HAP-1 (cell line): Measurements from ENCODE around the gene TCF3.
"Not testable (repeated sequence)": the region's sequence is repeated elsewhere in the genome, so short reads cannot be mapped to it uniquely, and the experiment has no call there.

Experiments
- DNase-seq, 2 experiments: peaks; one replicate each; pipeline ENCODE4 v3.0.0-alpha.2; 2016 to 2020; ENCODE audit warnings: low spot score in 2 of 2
- H3K27me3 ChIP-seq: fragments of 250-450 bp; sonication (Bioruptor Pico); 2 replicates; pipeline ENCODE4 v1.5.1; 2020; ENCODE audit warnings: low read depth, mild to moderate bottlenecking, moderate library complexity
- H3K36me3 ChIP-seq: fragments of 250-450 bp; sonication (Bioruptor Pico); replicated peaks from 2 replicates; pipeline ENCODE4 v1.5.1; 2020; ENCODE audit warnings: mild to moderate bottlenecking
- H3K4me1 ChIP-seq: fragments of 250-450 bp; sonication (Bioruptor Pico); 2 replicates; pipeline ENCODE4 v1.5.1; 2020; ENCODE audit warnings: mild to moderate bottlenecking
- H3K4me3 ChIP-seq: fragments of 250-450 bp; sonication (Bioruptor Pico); 2 replicates; pipeline ENCODE4 v1.5.1; 2020; ENCODE audit warnings: mild to moderate bottlenecking, moderate library complexity
- H3K9me3 ChIP-seq: fragments of 250-450 bp; sonication (Bioruptor Pico); 2 replicates; pipeline ENCODE4 v1.5.1; 2020; ENCODE audit warnings: mild to moderate bottlenecking, moderate library complexity
- in situ Hi-C: fragments of 300-500 bp; cut with MboI; formaldehyde crosslinking; loops from 3 replicates; pipeline ENCODE4 v1.14.3; 2020; ENCODE audit warnings: low sequenced_read_pairs, inconsistent platforms, mixed read lengths

Gene TCF3

GRCh38 chr19:1652471-1653299 is at the start of gene TCF3:
Gene TCF3 (minus strand): TSS chr19:1652615. CDS start chr19:1650248, 2,367 bp downstream.
- in situ Hi-C loops = no loop called here
- Histone ChIP-seq H3K36me3 (peaks cover 26% of the 10 kb centered on the region), H3K9me3 (no peaks in the 10 kb centered on the region), H3K4me3 (peak within 1 kb of the TSS; percentile 83), H3K4me1 (no peaks in the 10 kb centered on the region), H3K27me3 (no peaks in the 10 kb centered on the region)
- DNase-seq = peak; percentile 96 to 98

DNA sequence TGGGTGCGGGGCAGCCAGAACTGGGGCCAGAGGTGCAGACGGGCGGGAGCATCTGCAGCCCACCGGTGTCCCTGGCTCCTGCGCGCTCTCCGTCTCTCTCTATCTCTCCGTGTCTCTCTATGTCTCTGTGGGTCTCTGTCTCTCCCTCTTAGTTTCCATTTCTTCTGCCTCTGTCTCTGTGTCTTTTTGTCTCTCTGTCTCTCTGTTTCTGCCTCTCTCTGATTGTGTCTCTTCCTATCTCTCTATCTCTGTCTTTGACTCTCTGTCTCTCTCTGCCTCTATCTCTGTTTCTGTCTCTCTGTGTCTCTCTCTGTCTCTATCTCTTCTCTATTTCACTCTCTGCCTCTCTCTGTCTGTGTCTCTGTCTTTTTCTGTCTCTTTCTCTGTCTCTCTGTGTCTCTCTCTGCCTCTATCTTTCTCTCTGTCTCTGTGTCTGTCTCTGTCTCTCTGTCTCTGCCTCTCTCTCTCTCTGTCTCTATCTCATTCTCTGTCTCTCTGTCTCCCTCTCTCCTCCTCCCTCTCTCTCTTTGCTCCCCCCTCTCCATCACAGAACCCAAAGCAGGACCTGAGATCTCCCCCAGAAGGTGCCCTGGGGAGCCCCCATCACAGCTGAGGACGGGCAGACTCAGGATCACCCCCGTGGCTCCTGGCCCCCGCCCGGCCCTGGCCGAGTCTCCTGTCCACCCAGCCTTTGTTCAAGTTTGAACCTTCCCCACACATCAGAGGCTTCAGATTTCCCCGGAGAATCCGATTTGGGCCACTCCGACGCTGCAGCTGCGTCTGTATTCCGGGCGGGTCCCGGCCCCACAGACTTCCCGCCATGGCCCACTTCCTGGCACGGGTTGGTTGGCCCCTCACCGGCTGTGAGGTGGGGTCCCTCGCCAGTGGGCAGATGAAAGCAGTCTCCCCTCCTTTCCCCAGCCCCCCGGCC is 48.6 kb upstream of the TCF3 start:
- Histone ChIP-seq H3K4me1 (no peaks in the 10 kb centered on the region), H3K9me3 (no peaks in the 10 kb centered on the region), H3K4me3 (no peak overlapping the region), H3K36me3 (no peaks in the 10 kb centered on the region), H3K27me3 (peaks cover 23% of the 10 kb centered on the region)
- DNase-seq = no peak
- in situ Hi-C loops = no loop called here

DNA sequence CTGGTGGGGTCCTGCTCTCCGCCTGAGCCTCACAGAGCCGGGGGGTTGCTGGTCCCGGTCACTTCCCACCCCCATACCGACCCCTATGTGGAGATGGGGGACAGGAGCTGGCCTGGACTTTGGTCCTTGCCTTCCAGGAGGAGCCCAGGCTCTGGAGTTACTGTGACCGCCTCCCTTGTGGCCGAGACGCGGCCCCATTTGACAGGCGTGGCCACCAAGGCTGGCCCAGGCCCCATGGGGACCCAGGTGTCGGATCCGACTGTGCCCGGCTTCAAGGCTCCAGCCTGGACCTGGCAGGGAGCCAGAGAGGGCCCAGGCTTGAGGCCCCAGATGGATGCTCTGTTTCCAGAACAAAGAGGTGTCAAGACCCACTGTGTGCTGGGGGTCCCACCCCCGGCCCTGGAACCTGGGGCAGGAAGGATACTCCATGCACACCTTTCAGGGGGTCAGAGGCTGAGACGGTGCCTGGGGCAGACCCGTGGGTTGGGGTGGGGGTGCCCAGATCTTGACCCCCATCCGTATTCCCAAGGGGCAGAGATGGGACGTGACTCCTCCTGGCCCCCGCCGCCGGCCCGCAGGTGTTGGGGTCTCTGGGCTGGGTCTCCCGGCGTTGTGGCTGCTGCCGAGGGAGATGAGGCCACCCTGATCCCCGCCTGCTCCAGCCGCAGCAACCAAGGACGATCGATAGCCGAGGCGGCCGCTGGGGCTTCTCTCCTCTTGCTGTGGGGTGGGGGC is 47.8 kb upstream of the TCF3 start:
- no peaks in the 10 kb centered on the region for H3K4me1 ChIP-seq
- in situ Hi-C loops = no loop called here
- no peak overlapping the region for H3K4me3 ChIP-seq
- peaks cover 4% of the 10 kb centered on the region for H3K9me3 ChIP-seq
- DNase-seq = no peak
- peaks cover 23% of the 10 kb centered on the region for H3K27me3 ChIP-seq
- no peaks in the 10 kb centered on the region for H3K36me3 ChIP-seq

DNA sequence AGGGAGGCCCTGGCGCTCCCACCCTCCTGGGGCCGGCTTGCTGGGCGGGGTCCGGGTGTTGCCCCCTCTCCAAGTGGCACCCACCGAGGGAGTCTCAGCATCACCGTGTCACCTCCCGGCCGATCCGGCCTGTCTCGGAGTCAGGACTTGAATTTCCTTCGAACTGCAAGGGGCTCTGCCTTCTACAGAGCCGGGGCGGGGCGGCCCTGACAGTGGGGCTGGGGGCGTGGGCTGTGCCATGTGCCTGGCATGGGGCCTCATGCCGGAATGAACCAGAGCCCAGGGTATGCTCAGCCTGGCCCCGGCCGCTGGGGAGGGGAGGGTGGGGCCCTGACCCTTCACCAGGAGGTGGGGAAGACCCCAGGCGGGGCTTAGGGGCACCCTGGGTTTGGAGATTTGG is 47.0 kb upstream of the TCF3 start:
- no peak overlapping the region for H3K4me3 ChIP-seq
- DNase-seq = no peak
- peaks cover 23% of the 10 kb centered on the region for H3K27me3 ChIP-seq
- H3K4me1 ChIP-seq = no peaks in the 10 kb centered on the region
- H3K9me3 ChIP-seq = peaks cover 7% of the 10 kb centered on the region
- no peaks in the 10 kb centered on the region for H3K36me3 ChIP-seq
- in situ Hi-C loops = no loop called here

DNA sequence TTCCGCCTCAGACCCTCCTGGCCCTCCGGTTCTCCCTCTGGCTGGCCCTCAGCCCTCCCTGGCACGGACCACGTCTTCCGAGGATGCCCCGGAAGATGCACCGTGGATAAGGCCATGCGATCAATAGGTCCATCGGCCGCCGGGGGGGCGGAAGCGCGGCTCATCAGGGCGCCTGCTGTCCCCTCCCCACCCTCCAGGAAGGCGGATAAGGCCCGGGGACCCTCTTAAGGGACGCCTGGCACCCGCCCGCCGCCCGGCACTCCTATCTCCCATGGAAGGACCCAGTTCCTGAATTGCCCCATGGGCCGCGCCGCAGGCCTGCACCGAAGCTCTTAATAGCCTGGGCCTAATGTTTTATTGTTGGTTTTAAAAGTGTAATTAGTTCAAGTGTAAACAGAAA is 46.2 kb upstream of the TCF3 start:
- no peaks in the 10 kb centered on the region for H3K36me3 ChIP-seq
- in situ Hi-C loops = no loop called here
- H3K9me3 ChIP-seq = peaks cover 9% of the 10 kb centered on the region
- H3K27me3 ChIP-seq = peaks cover 23% of the 10 kb centered on the region
- no peak overlapping the region for H3K4me3 ChIP-seq
- DNase-seq = no peak
- H3K4me1 ChIP-seq = no peaks in the 10 kb centered on the region

- H3K4me3 ChIP-seq, DNase-seq, H3K9me3 ChIP-seq, H3K36me3 ChIP-seq, H3K4me1 ChIP-seq, in situ Hi-C loops: not testable (repeated sequence)
- H3K27me3 ChIP-seq = peaks cover 37% of the 10 kb centered on the region
Observed at GRCh38 chr19:1695481-1695880, 43.1 kb upstream of the TCF3 start.

GRCh38 chr19:1691589-1692290 is 39.3 kb upstream of the TCF3 start:
- Histone ChIP-seq H3K4me3 (no peak overlapping the region), H3K9me3 (peaks cover 9% of the 10 kb centered on the region), H3K36me3 (no peaks in the 10 kb centered on the region), H3K4me1 (peaks cover 4% of the 10 kb centered on the region), H3K27me3 (peaks cover 34% of the 10 kb centered on the region)
- no peak for DNase-seq
- in situ Hi-C loops = no loop called here

DNA sequence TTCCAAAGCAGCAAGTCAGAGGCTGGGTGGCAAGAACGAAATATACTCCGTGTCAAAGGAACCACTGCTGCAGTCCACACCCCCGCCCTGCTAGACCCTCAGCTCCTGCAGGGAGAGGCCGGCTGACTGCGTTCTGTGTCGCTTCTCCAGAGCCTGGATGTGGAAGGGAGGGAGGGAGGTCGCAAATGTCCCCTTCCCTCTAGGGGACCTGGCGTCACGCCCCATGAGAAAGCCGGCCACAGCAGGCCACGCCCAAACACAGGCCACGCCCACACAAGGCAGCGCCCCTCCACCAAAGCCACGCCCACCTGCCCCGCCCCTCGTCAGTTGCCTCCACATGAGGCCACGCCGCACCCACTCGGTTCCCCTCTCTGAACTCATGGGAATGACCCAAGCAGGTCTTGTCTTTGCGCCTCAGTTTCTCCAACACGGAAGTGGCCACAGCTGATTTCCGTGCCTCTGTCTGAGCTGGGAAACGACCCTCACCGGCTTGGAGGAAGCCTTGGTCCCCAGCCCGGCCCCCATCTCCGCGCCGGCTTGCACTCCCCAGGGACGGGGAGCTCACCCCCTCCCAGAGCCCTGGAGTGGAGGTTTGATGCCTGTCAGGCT is 38.4 kb upstream of the TCF3 start:
- DNase-seq = peak; percentile 29 to 89
- H3K27me3 ChIP-seq = peaks cover 34% of the 10 kb centered on the region

GRCh38 chr19:1685785-1686184 is 33.4 kb upstream of the TCF3 start:
- H3K9me3 ChIP-seq, H3K36me3 ChIP-seq, in situ Hi-C loops, H3K4me3 ChIP-seq, DNase-seq, H3K4me1 ChIP-seq: not testable (repeated sequence)
- H3K27me3 ChIP-seq = peaks cover 21% of the 10 kb centered on the region

More for the DNA sequence above, 38.4 kb upstream of the TCF3 start:
- H3K4me3 ChIP-seq = peak overlapping the region; percentile 2; the same call in 1 of the 2 replicates
- H3K9me3 ChIP-seq = peaks cover 9% of the 10 kb centered on the region
- no peaks in the 10 kb centered on the region for H3K36me3 ChIP-seq
- H3K4me1 ChIP-seq = peaks cover 4% of the 10 kb centered on the region
- in situ Hi-C loops = no loop called here

DNA sequence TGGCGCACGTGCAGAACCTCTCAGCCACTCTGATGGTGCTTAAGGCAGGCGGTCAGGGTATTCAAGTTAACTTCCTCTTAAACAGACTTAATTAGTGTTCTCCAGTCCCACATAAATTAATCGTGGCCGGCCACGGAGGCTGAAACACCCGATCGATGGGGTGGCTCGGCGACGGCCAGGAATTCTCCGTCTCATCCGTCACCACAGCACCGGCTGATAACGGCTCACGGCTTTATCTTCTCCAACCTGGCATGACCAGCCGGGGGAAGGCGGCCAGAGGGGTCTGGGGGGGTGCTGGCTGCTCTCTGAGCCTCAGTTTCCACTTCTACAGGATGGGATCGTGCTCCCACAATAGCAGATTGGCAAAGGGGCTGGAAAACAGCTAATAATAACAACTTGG is 32.6 kb upstream of the TCF3 start:
- in situ Hi-C loops = no loop called here
- H3K36me3 ChIP-seq = no peaks in the 10 kb centered on the region

GRCh38 chr19:1684573-1684912 is 32.1 kb upstream of the TCF3 start:
- DNase-seq = no peak
- in situ Hi-C loops = no loop called here

More for the DNA sequence above, 32.6 kb upstream of the TCF3 start:
- H3K4me3 ChIP-seq = no peak overlapping the region
- no peak for DNase-seq
- H3K4me1 ChIP-seq = no peaks in the 10 kb centered on the region; the same call in 1 of the 2 replicates
- no peaks in the 10 kb centered on the region for H3K9me3 ChIP-seq
- peaks cover 14% of the 10 kb centered on the region for H3K27me3 ChIP-seq

GRCh38 chr19:1683869-1684572 is 31.6 kb upstream of the TCF3 start:
- Histone ChIP-seq H3K9me3 (no peaks in the 10 kb centered on the region), H3K4me3 (no peak overlapping the region), H3K27me3 (peaks cover 13% of the 10 kb centered on the region), H3K36me3 (no peaks in the 10 kb centered on the region), H3K4me1 (no peaks in the 10 kb centered on the region; the same call in 1 of the 2 replicates)
- in situ Hi-C loops = no loop called here
- peak in 1 of 2 experiments; percentile 7 for DNase-seq

More at GRCh38 chr19:1684573-1684912, 32.1 kb upstream of the TCF3 start:
- Histone ChIP-seq H3K4me3 (no peak overlapping the region), H3K9me3 (no peaks in the 10 kb centered on the region), H3K36me3 (no peaks in the 10 kb centered on the region), H3K4me1 (no peaks in the 10 kb centered on the region; the same call in 1 of the 2 replicates), H3K27me3 (peaks cover 13% of the 10 kb centered on the region)
